Measurements from ENCODE around the gene GNAS.
"Not testable (repeated sequence)": the region's sequence is repeated elsewhere in the genome, so short reads cannot be mapped to it uniquely, and the experiment has no call there.

GNAS gene

GRCh38 chr20:58942549-58942948 lies 90.0 kb downstream of the GNAS start:
- peaks cover 17% of the 10 kb centered on the region for H3K27me3 ChIP-seq (ENCODE audit: control insufficient read depth, low read length)
- no peaks in the 10 kb centered on the region for H3K9me3 ChIP-seq (ENCODE audit: control insufficient read depth, insufficient read depth, low read length)
- no peaks in the 10 kb centered on the region for H4K20me1 ChIP-seq (ENCODE audit: control insufficient read depth, insufficient read depth, low read depth, low read length)
- H3F3A ChIP-seq (ENCODE audit: control insufficient read depth, insufficient read depth), result no peaks in the 10 kb centered on the region
- TF ChIP-seq CTCF (IDR thresholded peaks at IDR 0.05; ENCODE audit: low read depth, low read length, poor library complexity, severe bottlenecking), result no peak
- TF ChIP-seq EZH2phosphoT487 (IDR thresholded peaks at IDR 0.05; ENCODE audit: borderline replicate concordance, low read length), result no peak
- H3K4me2 ChIP-seq (ENCODE audit: low read length), result no peak overlapping the region
- H3K36me3 ChIP-seq (ENCODE audit: control insufficient read depth, low read length), result no peaks in the 10 kb centered on the region
- no peaks in the 10 kb centered on the region for H3K9me2 ChIP-seq (replicated peaks; ENCODE audit: control insufficient read depth, low read length)
- H3K4me1 ChIP-seq (ENCODE audit: control insufficient read depth, low read length), result peaks cover 10% of the 10 kb centered on the region
- H3K4me3 ChIP-seq (ENCODE audit: low read length), result no peak overlapping the region
- H3K79me2 ChIP-seq (ENCODE audit: control insufficient read depth, low read length), result no peaks in the 10 kb centered on the region
- H3K27ac ChIP-seq (ENCODE audit: low read depth, low read length), result no peak overlapping the region

- Histone ChIP-seq H3K9me2 (replicated peaks; ENCODE audit: control insufficient read depth, low read length) (no peaks in the 10 kb centered on the region), H3K4me1 (ENCODE audit: control insufficient read depth, low read length) (peaks cover 4% of the 10 kb centered on the region; the same call in 1 of the 2 replicates), H3K79me2 (ENCODE audit: control insufficient read depth, low read length) (no peaks in the 10 kb centered on the region), H3K27ac (ENCODE audit: low read depth, low read length) (no peak overlapping the region), H3K4me2 (ENCODE audit: low read length) (no peak overlapping the region), H3K27me3 (ENCODE audit: control insufficient read depth, low read length) (peaks cover 3% of the 10 kb centered on the region; the same call in 1 of the 2 replicates), H4K20me1 (ENCODE audit: control insufficient read depth, insufficient read depth, low read depth, low read length) (no peaks in the 10 kb centered on the region), H3K4me3 (ENCODE audit: low read length) (no peak overlapping the region), H3K9me3 (ENCODE audit: control insufficient read depth, insufficient read depth, low read length) (no peaks in the 10 kb centered on the region), H3K36me3 (ENCODE audit: control insufficient read depth, low read length) (no peaks in the 10 kb centered on the region), H3F3A (ENCODE audit: control insufficient read depth, insufficient read depth) (no peaks in the 10 kb centered on the region)
- TF ChIP-seq EZH2phosphoT487 (IDR thresholded peaks at IDR 0.05; ENCODE audit: borderline replicate concordance, low read length) (no peak), CTCF (IDR thresholded peaks at IDR 0.05; ENCODE audit: low read depth, low read length, poor library complexity, severe bottlenecking) (no peak)
Observed at GRCh38 chr20:58944610-58945009, 92.1 kb downstream of the GNAS start.

- TF ChIP-seq CTCF (IDR thresholded peaks at IDR 0.05; ENCODE audit: low read depth, low read length, poor library complexity, severe bottlenecking) (no peak), EZH2phosphoT487 (IDR thresholded peaks at IDR 0.05; ENCODE audit: borderline replicate concordance, low read length) (no peak)
Observed at GRCh38 chr20:58945965-58946631, 93.6 kb downstream of the GNAS start.

GRCh38 chr20:58947797-58948388 lies 95.4 kb downstream of the GNAS start:
- H3K36me3 ChIP-seq (ENCODE audit: control insufficient read depth, low read length); H3K27ac ChIP-seq (ENCODE audit: low read depth, low read length); H3K27me3 ChIP-seq (ENCODE audit: control insufficient read depth, low read length); H3K4me3 ChIP-seq (ENCODE audit: low read length); H3K79me2 ChIP-seq (ENCODE audit: control insufficient read depth, low read length); H3K9me3 ChIP-seq (ENCODE audit: control insufficient read depth, insufficient read depth, low read length); H3K4me1 ChIP-seq (ENCODE audit: control insufficient read depth, low read length); H3F3A ChIP-seq (ENCODE audit: control insufficient read depth, insufficient read depth); H4K20me1 ChIP-seq (ENCODE audit: control insufficient read depth, insufficient read depth, low read depth, low read length); H3K9me2 ChIP-seq (replicated peaks; ENCODE audit: control insufficient read depth, low read length); H3K4me2 ChIP-seq (ENCODE audit: low read length): not testable (repeated sequence)

More at GRCh38 chr20:58945965-58946631, 93.6 kb downstream of the GNAS start:
- no peaks in the 10 kb centered on the region for H3F3A ChIP-seq (ENCODE audit: control insufficient read depth, insufficient read depth)
- H3K79me2 ChIP-seq (ENCODE audit: control insufficient read depth, low read length), result no peaks in the 10 kb centered on the region
- peaks cover 4% of the 10 kb centered on the region; the same call in 1 of the 2 replicates for H3K4me1 ChIP-seq (ENCODE audit: control insufficient read depth, low read length)
- peaks cover 3% of the 10 kb centered on the region for H3K27me3 ChIP-seq (ENCODE audit: control insufficient read depth, low read length)
- H3K4me2 ChIP-seq (ENCODE audit: low read length), result no peak overlapping the region
- no peaks in the 10 kb centered on the region for H3K9me3 ChIP-seq (ENCODE audit: control insufficient read depth, insufficient read depth, low read length)
- no peak overlapping the region for H3K4me3 ChIP-seq (ENCODE audit: low read length)
- no peaks in the 10 kb centered on the region for H3K36me3 ChIP-seq (ENCODE audit: control insufficient read depth, low read length)
- H3K9me2 ChIP-seq (replicated peaks; ENCODE audit: control insufficient read depth, low read length), result no peaks in the 10 kb centered on the region
- no peaks in the 10 kb centered on the region for H4K20me1 ChIP-seq (ENCODE audit: control insufficient read depth, insufficient read depth, low read depth, low read length)
- H3K27ac ChIP-seq (ENCODE audit: low read depth, low read length), result no peak overlapping the region

Measured in DOHH2 (cell line).